GM12865 (cell line): ENCODE results near the gene SLC7A4.

Source experiments
- DNase-seq: peaks from one replicate; pipeline ENCODE4 v3.0.0; 2010; ENCODE audit warnings: low read depth
- H3K4me3 ChIP-seq: 2 replicates; pipeline ENCODE4 v1.5.1; 2011; ENCODE audit warnings: mild to moderate bottlenecking, low read depth, low read length, control low read depth
- TF ChIP-seq, protein P1 (sequence below): IDR thresholded peaks from 2 replicates; pipeline ENCODE4 v1.5.1; 2011; ENCODE audit warnings: low read length, control low read depth, low read depth, inconsistent platforms; ENCODE audit not compliant: insufficient read depth; ENCODE audit errors: missing control alignments

The SLC7A4 gene

DNA sequence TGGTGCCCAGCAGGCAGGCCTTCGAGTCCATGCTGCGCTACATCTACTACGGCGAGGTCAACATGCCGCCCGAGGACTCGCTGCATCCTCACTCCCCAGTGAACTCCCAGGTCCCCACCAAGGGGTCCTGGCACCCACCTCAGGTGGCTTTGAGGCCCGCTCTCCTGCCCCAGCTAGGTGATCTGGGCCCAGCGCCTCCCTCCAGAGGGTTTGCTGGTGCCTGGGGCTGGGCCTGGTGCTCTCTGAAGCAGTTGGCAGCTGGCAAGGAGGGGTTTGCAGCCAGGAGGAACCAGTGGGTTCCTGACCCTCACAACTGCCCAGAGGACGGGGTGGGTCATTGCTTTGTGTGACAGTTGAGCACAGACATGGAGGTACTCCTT is 36.3 kb downstream of the SLC7A4 start:
- TF ChIP-seq, protein P1, sequence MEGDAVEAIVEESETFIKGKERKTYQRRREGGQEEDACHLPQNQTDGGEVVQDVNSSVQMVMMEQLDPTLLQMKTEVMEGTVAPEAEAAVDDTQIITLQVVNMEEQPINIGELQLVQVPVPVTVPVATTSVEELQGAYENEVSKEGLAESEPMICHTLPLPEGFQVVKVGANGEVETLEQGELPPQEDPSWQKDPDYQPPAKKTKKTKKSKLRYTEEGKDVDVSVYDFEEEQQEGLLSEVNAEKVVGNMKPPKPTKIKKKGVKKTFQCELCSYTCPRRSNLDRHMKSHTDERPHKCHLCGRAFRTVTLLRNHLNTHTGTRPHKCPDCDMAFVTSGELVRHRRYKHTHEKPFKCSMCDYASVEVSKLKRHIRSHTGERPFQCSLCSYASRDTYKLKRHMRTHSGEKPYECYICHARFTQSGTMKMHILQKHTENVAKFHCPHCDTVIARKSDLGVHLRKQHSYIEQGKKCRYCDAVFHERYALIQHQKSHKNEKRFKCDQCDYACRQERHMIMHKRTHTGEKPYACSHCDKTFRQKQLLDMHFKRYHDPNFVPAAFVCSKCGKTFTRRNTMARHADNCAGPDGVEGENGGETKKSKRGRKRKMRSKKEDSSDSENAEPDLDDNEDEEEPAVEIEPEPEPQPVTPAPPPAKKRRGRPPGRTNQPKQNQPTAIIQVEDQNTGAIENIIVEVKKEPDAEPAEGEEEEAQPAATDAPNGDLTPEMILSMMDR = no peak
- no peak for DNase-seq
- H3K4me3 ChIP-seq = no peak overlapping the region

DNA sequence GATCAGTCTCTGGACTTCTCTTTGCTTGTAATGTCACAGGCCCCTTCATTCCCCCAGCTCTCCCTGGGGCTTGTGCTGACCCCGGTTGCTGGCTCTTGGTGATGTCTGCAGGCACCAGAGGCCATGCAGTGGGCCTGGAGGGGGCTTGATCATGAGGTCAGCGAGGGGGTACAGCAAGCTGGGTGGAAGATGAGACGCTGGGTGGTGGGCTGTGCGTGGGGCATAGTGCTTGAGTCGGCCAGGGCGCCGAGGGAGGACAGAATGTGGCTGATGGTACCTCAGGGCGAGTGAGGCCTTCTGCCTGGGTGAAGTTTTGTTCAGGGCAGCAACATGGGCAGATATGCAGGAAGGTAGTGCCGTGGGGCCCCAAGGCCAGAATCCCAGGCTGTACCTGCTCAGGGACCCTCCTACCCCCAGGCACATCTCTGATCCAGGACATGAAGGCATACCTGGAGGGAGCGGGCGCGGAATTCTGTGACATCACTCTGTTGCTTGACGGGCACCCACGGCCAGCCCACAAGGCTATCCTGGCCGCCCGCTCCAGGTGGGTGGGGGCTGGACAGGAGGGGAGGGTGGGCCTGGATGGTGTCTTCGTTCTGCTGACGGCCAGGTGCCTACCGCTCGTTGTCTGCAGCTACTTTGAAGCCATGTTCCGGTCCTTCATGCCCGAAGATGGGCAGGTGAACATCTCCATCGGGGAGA is 36.9 kb downstream of the SLC7A4 start:
- no peak for DNase-seq
- TF ChIP-seq, protein P1 = no peak
- no peak overlapping the region for H3K4me3 ChIP-seq

DNA sequence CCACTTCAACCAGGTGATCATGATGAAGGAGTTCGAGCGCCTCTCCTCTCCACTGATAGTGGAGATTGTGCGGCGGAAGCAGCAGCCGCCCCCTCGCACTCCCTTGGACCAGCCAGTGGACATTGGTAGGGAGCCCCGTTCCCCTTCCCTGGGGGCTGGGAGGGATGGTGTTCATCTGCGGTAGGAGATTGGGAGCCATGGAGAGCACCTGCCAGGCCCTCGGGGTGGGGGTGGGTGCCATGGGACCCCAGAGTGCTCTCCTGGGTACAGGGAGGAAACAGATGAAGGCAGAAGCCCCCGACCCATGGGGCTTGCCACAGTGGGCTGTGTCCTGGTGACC is 37.5 kb downstream of the SLC7A4 start:
- no peak overlapping the region for H3K4me3 ChIP-seq
- TF ChIP-seq, protein P1 = no peak
- no peak for DNase-seq

DNA sequence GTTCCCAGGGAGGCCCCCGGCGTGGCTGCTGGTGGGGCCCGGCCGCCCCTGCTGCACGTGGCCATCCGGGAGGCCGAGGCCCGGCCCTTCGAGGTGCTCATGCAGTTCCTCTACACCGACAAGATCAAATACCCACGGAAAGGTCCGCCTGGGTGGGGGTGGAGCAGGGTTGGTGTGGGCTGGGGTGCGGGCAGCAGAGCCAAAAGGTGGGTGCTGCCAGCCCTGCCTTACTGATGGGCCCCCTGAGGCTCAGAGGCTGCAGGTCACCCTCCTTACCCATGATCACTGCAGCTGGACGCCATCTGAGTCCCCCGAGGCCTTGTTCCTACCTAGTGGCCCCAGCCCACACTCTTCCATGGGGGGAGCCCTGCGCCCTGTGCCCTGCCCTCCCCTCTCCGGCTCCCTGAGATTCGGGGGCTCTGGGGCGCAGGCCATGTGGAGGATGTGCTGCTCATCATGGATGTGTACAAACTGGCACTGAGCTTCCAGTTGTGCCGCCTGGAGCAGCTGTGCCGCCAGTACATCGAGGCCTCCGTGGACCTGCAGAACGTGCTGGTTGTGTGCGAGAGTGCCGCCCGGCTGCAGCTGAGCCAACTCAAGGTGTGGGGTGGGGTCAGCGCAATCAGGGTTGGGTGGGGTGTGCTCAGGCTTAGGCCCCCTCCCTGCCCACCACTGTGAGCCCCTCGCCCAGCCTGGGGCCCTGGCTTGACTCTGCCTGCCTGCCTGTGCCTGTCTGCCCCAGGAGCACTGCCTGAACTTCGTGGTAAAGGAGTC is 38.0 kb downstream of the SLC7A4 start:
- no peak overlapping the region for H3K4me3 ChIP-seq
- no peak for DNase-seq
- TF ChIP-seq, protein P1 = no peak

DNA sequence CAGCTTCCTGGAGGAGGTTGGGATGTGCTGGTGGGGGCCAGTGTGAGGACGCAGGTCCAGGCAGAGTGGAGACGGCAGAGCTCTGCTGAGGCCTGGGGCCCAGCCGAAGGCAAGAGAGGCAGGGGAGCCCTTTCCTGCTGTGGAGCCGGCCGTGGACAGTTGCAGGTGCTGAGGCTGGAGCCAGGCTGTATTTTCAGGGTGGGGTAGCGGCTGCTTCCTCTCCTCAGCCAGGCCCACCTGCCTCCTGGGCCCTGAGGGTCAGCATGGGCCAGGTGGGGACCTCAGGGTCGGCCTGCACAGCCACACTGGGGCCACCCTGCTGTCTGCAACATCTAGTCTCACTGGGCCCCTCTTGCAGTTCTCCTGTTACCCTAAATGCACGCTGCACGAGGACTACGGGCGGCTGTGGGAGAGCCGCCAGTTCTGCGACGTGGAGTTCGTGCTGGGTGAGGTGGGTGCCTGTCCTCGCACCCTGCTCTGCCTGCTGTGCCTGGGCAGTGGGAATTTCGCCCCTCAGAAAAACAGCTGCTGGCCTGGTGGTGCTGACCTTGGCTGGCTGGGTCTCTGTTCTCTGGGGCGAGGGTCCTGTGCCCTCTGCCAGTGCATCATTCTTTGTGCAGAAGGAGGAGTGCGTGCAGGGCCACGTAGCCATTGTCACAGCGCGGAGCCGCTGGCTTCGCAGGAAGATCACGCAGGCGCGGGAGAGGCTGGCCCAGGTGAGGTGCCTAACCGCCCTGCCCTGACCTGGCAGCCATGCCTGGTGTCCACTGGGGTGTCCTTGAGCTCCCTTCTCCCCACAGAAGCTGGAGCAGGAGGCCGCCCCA is 38.8 kb downstream of the SLC7A4 start:
- DNase-seq = no peak
- TF ChIP-seq, protein P1 = no peak
- no peak overlapping the region for H3K4me3 ChIP-seq

DNA sequence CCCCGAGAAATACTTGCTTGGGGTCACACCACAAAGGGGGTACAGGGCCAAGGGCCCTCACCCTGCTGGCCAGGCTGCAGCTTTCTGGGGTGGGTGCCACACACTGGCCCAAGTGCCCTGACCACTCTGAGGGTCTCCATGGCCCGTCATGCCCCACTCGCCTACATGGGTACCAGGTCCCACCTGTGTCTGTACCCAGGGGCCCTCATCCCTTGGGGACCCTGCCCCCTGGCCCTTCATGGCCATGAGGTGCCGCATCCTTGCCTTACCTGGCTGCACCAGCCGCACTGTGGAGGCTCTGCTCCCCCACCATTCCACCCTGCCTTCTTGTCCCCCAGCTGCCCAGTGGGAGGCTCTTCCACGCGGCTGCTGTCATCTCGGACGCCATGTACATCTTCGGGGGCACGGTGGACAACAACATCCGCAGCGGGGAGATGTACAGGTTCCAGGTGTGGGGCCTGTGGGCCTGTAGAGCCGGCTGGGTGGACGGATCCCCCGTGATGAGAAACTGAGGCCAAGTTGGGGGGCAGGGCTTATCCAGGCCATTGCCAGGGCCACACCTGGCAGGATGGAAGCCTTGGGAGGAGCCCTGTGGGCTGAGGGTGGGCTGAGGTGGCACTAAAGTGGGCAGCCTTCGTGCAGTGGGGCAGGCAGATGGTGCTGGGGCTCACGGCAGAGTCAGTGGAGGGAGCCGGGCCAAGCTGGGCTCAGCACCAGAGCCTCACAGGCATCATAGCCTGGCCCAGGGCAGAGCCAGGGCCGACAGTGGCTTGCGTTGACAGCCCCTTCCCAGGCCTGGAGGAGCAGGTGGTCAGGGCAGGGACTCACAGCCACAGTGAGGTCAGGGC is 39.7 kb downstream of the SLC7A4 start:
- no peak overlapping the region for H3K4me3 ChIP-seq
- DNase-seq = no peak
- TF ChIP-seq, protein P1 = no peak
